ENCODE results near the gene SMIM44.

The SMIM44 gene

DNA sequence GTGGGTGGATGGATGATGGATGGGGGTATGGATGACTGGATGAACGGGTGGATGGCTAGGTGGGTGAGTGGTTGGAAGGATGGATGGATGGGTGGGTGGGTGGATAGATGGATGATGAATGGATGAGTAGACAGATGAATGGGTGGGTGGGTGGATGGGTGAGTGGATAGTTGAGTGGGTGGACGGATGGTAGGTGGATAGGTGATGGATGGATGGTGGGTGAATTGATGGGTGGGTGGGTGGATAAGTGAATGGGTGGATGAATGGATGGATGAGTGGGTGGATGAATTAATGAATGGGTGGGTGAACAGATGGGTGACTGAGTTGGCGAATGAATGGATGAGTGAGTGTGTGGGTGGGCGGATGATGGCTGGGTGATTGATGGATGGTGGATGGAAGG is 7.8 kb downstream of the SMIM44 start:
- no peak for TF ChIP-seq CTCF (IDR thresholded peaks at IDR 0.05; ENCODE audit: insufficient read depth, low read depth, low read length, missing control alignments)
- H3K4me3 ChIP-seq (ENCODE audit: low read length) = no peak overlapping the region
- DNase-seq (ENCODE audit: low read depth) = no peak

GRCh38 chr19:3474614-3475013 is 8.6 kb downstream of the SMIM44 start:
- no peak overlapping the region for H3K4me3 ChIP-seq (ENCODE audit: low read length)
- TF ChIP-seq CTCF (IDR thresholded peaks at IDR 0.05; ENCODE audit: insufficient read depth, low read depth, low read length, missing control alignments) = no peak
- no peak for DNase-seq (ENCODE audit: low read depth)

DNA sequence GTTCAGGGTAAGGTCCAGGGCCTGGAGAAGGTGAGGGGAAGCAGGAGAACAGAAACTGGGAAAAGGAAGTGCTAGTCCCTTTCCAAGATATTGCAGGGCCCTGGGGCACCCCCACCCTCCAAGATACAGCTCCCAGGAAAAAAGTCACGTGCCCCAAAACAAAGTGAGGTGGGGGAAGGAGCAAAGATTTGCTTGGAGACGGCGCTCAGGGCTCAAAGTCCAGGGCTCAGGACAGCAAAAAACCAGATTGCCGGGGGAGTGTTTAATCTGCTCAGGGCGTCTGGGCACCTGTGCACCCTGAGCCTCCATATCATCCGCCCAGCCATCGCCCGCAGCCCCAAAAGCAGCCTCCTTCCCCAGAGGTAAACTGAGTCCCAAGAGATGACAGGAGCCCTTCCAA is 9.2 kb downstream of the SMIM44 start:
- no peak overlapping the region for H3K4me3 ChIP-seq (ENCODE audit: low read length)
- DNase-seq (ENCODE audit: low read depth) = no peak
- no peak for TF ChIP-seq CTCF (IDR thresholded peaks at IDR 0.05; ENCODE audit: insufficient read depth, low read depth, low read length, missing control alignments)

- peak; percentile 79 for TF ChIP-seq CTCF (IDR thresholded peaks at IDR 0.05; ENCODE audit: insufficient read depth, low read depth, low read length, missing control alignments)
- no peak overlapping the region for H3K4me3 ChIP-seq (ENCODE audit: low read length)
- no peak for DNase-seq (ENCODE audit: low read depth)
These were observed 11.1 kb downstream of the SMIM44 start for GRCh38 chr19:3471954-3472655.

- TF ChIP-seq CTCF (IDR thresholded peaks at IDR 0.05; ENCODE audit: insufficient read depth, low read depth, low read length, missing control alignments) = no peak
- no peak overlapping the region for H3K4me3 ChIP-seq (ENCODE audit: low read length)
- no peak for DNase-seq (ENCODE audit: low read depth)
These were observed 12.6 kb downstream of the SMIM44 start for GRCh38 chr19:3470500-3471128.

GRCh38 chr19:3469638-3470499 is 13.4 kb downstream of the SMIM44 start:
- H3K4me3 ChIP-seq (ENCODE audit: low read length) = no peak overlapping the region
- no peak for TF ChIP-seq CTCF (IDR thresholded peaks at IDR 0.05; ENCODE audit: insufficient read depth, low read depth, low read length, missing control alignments)
- no peak for DNase-seq (ENCODE audit: low read depth)

Data from epithelial cell of esophagus (primary cell).